HEK293 (cell line): ENCODE results near the gene CREB5.

ENCODE experiments used
- GLIS1 ChIP-seq: fragments of 450-650 bp; formaldehyde crosslinking; IDR thresholded peaks from 2 replicates; pipeline ENCODE4 v1.5.1; 2016; ENCODE audit warnings: missing biosample characterization, missing genetic modification characterization
- KLF9 ChIP-seq: fragments of 450-650 bp; formaldehyde crosslinking; IDR thresholded peaks from 2 replicates; pipeline ENCODE4 v1.5.1; 2016; ENCODE audit warnings: missing biosample characterization, missing genetic modification characterization, low read depth
- MZF1 ChIP-seq: fragments of 450-650 bp; formaldehyde crosslinking; IDR thresholded peaks from 2 replicates; pipeline ENCODE4 v1.5.1; 2017; ENCODE audit warnings: missing biosample characterization, missing genetic modification characterization, borderline replicate concordance
- PRDM6 ChIP-seq: fragments of 450-650 bp; formaldehyde crosslinking; IDR thresholded peaks from 2 replicates; pipeline ENCODE4 v1.5.1; 2017; ENCODE audit warnings: missing biosample characterization, missing genetic modification characterization
- TRIM28 ChIP-seq: IDR thresholded peaks from 2 replicates; pipeline ENCODE4 v1.6.1; 2011; ENCODE audit warnings: low read length, control low read depth, borderline replicate concordance
- YY2 ChIP-seq: fragments of 450-650 bp; formaldehyde crosslinking; IDR thresholded peaks from 2 replicates; pipeline ENCODE4 v1.5.1; 2016; ENCODE audit warnings: missing biosample characterization, missing genetic modification characterization
- ZBTB21 ChIP-seq: fragments of 450-650 bp; formaldehyde crosslinking; IDR thresholded peaks from 2 replicates; pipeline ENCODE4 v1.5.1; 2017; ENCODE audit warnings: missing biosample characterization, missing genetic modification characterization
- ZFHX2 ChIP-seq: fragments of 450-650 bp; formaldehyde crosslinking; conservative IDR thresholded peaks from 2 replicates; pipeline ENCODE4 v1.5.1; 2016; ENCODE audit warnings: missing biosample characterization, missing genetic modification characterization
- ZFP3 ChIP-seq: fragments of 450-650 bp; formaldehyde crosslinking; IDR thresholded peaks from 2 replicates; pipeline ENCODE4 v1.5.1; 2016; ENCODE audit warnings: low read depth, missing biosample characterization, missing genetic modification characterization
- ZNF146 ChIP-seq: fragments of 450-650 bp; formaldehyde crosslinking; IDR thresholded peaks from 2 replicates; pipeline ENCODE4 v1.5.1; 2016; ENCODE audit warnings: missing biosample characterization, missing genetic modification characterization
- ZNF155 ChIP-seq: fragments of 450-650 bp; formaldehyde crosslinking; IDR thresholded peaks from 2 replicates; pipeline ENCODE4 v1.5.1; 2016; ENCODE audit warnings: missing biosample characterization, missing genetic modification characterization
- ZNF157 ChIP-seq: fragments of 450-650 bp; formaldehyde crosslinking; IDR thresholded peaks from 2 replicates; pipeline ENCODE4 v1.5.1; 2016; ENCODE audit warnings: missing biosample characterization, missing genetic modification characterization
- ZNF350 ChIP-seq: fragments of 450-650 bp; formaldehyde crosslinking; IDR thresholded peaks from 2 replicates; pipeline ENCODE4 v1.5.0; 2017; ENCODE audit warnings: missing biosample characterization, mild to moderate bottlenecking, missing genetic modification characterization
- ZNF398 ChIP-seq: fragments of 450-650 bp; formaldehyde crosslinking; IDR thresholded peaks from 2 replicates; pipeline ENCODE4 v1.5.1; 2017; ENCODE audit warnings: missing biosample characterization, missing genetic modification characterization
- ZNF449 ChIP-seq: fragments of 450-650 bp; formaldehyde crosslinking; IDR thresholded peaks from 2 replicates; pipeline ENCODE4 v1.5.1; 2017; ENCODE audit warnings: missing biosample characterization, mild to moderate bottlenecking, missing genetic modification characterization, moderate library complexity
- ZNF473 ChIP-seq: fragments of 450-650 bp; formaldehyde crosslinking; IDR thresholded peaks from 2 replicates; pipeline ENCODE4 v1.5.1; 2017; ENCODE audit warnings: missing biosample characterization, missing genetic modification characterization
- ZNF560 ChIP-seq: fragments of 450-650 bp; formaldehyde crosslinking; IDR thresholded peaks from 2 replicates; pipeline ENCODE4 v1.5.1; 2017; ENCODE audit warnings: missing biosample characterization, missing genetic modification characterization, borderline replicate concordance
- ZNF76 ChIP-seq: fragments of 450-650 bp; formaldehyde crosslinking; IDR thresholded peaks from 2 replicates; pipeline ENCODE4; 2016; ENCODE audit warnings: low read depth, missing biosample characterization, missing genetic modification characterization, borderline replicate concordance
- ZNF843 ChIP-seq: fragments of 450-650 bp; formaldehyde crosslinking; IDR thresholded peaks from 2 replicates; pipeline ENCODE4 v1.5.1; 2016; ENCODE audit warnings: missing biosample characterization, missing genetic modification characterization
- TF ChIP-seq, protein P1 (sequence below): fragments of 450-650 bp; formaldehyde crosslinking; IDR thresholded peaks from 2 replicates; pipeline ENCODE4 v1.5.1; 2016; ENCODE audit warnings: missing biosample characterization, missing genetic modification characterization
- TF ChIP-seq, protein P2 (sequence below): fragments of 450-650 bp; formaldehyde crosslinking; IDR thresholded peaks from 2 replicates; pipeline ENCODE4 v1.5.1; 2017; ENCODE audit warnings: missing biosample characterization, missing genetic modification characterization
- TF ChIP-seq, protein P3 (sequence below): fragments of 450-650 bp; formaldehyde crosslinking; IDR thresholded peaks from 2 replicates; pipeline ENCODE4 v1.5.1; 2016; ENCODE audit warnings: missing biosample characterization, missing genetic modification characterization
- TF ChIP-seq, protein P4 (sequence below): fragments of 450-650 bp; formaldehyde crosslinking; IDR thresholded peaks from 2 replicates; pipeline ENCODE4 v1.5.1; 2017; ENCODE audit warnings: missing biosample characterization, missing genetic modification characterization

CREB5 gene

GRCh38 chr7:28685644-28686417 is 273.5 kb downstream of the CREB5 start (continued):
- no peak; the same call in 1 of the 2 replicates for TF ChIP-seq TRIM28
- TF ChIP-seq ZBTB21 (tag by site-specific recombination): peak; percentile 76
- TF ChIP-seq ZNF146 (tag by site-specific recombination): no peak
- TF ChIP-seq ZFP3 (tag by site-specific recombination): peak; percentile 59; the same call in 1 of the 2 replicates
- TF ChIP-seq, protein P1, sequence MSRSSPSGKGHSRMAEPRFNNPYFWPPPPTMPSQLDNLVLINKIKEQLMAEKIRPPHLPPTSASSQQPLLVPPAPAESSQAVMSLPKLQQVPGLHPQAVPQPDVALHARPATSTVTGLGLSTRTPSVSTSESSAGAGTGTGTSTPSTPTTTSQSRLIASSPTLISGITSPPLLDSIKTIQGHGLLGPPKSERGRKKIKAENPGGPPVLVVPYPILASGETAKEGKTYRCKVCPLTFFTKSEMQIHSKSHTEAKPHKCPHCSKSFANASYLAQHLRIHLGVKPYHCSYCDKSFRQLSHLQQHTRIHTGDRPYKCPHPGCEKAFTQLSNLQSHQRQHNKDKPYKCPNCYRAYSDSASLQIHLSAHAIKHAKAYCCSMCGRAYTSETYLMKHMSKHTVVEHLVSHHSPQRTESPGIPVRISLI (tag by site-specific recombination): peak; percentile 99
- no peak for TF ChIP-seq ZNF560 (tag by site-specific recombination)
- TF ChIP-seq, protein P2, sequence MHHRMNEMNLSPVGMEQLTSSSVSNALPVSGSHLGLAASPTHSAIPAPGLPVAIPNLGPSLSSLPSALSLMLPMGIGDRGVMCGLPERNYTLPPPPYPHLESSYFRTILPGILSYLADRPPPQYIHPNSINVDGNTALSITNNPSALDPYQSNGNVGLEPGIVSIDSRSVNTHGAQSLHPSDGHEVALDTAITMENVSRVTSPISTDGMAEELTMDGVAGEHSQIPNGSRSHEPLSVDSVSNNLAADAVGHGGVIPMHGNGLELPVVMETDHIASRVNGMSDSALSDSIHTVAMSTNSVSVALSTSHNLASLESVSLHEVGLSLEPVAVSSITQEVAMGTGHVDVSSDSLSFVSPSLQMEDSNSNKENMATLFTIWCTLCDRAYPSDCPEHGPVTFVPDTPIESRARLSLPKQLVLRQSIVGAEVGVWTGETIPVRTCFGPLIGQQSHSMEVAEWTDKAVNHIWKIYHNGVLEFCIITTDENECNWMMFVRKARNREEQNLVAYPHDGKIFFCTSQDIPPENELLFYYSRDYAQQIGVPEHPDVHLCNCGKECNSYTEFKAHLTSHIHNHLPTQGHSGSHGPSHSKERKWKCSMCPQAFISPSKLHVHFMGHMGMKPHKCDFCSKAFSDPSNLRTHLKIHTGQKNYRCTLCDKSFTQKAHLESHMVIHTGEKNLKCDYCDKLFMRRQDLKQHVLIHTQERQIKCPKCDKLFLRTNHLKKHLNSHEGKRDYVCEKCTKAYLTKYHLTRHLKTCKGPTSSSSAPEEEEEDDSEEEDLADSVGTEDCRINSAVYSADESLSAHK (tag by site-specific recombination): 0 out of 2 replicates have a peak, but pooled peaks have one; percentile 28
- peak; percentile 51 for TF ChIP-seq GLIS1
- TF ChIP-seq YY2 (tag by site-specific recombination): no peak
- TF ChIP-seq KLF9 (tag by site-specific recombination): no peak
- no peak for TF ChIP-seq ZNF157 (tag by site-specific recombination)
- peak; percentile 68 for TF ChIP-seq ZNF843 (tag by site-specific recombination)
- peak; percentile 72 for TF ChIP-seq ZNF398 (tag by site-specific recombination)
- TF ChIP-seq PRDM6: peak; percentile 88
- TF ChIP-seq, protein P3, sequence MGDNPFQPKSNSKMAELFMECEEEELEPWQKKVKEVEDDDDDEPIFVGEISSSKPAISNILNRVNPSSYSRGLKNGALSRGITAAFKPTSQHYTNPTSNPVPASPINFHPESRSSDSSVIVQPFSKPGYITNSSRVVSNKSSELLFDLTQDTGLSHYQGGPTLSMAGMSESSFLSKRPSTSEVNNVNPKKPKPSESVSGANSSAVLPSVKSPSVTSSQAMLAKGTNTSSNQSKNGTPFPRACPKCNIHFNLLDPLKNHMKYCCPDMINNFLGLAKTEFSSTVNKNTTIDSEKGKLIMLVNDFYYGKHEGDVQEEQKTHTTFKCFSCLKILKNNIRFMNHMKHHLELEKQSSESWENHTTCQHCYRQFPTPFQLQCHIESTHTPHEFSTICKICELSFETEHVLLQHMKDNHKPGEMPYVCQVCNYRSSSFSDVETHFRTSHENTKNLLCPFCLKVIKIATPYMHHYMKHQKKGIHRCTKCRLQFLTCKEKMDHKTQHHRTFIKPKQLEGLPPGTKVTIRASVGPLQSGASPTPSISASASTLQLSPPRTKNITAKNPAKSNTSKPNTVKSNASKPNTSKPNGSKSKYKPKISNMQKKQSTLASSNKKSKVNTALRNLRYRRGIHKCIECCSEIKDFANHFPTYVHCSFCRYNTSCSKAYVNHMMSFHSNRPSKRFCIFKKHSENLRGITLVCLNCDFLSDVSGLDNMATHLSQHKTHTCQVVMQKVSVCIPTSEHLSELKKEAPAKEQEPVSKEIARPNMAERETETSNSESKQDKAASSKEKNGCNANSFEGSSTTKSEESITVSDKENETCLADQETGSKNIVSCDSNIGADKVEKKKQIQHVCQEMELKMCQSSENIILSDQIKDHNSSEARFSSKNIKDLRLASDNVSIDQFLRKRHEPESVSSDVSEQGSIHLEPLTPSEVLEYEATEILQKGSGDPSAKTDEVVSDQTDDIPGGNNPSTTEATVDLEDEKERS: no peak
- TF ChIP-seq, protein P4, sequence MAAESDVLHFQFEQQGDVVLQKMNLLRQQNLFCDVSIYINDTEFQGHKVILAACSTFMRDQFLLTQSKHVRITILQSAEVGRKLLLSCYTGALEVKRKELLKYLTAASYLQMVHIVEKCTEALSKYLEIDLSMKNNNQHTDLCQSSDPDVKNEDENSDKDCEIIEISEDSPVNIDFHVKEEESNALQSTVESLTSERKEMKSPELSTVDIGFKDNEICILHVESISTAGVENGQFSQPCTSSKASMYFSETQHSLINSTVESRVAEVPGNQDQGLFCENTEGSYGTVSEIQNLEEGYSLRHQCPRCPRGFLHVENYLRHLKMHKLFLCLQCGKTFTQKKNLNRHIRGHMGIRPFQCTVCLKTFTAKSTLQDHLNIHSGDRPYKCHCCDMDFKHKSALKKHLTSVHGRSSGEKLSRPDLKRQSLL (tag by site-specific recombination): peak; percentile 89
- TF ChIP-seq ZNF449 (tag by site-specific recombination): peak; percentile 89
- no peak for TF ChIP-seq ZNF155 (tag by site-specific recombination)
- TF ChIP-seq ZNF76 (tag by site-specific recombination): no peak; the same call in 1 of the 2 replicates
- TF ChIP-seq MZF1 (tag by site-specific recombination): peak; percentile 64
- no peak for TF ChIP-seq ZFHX2
- TF ChIP-seq ZNF350 (tag by site-specific recombination): no peak
- TF ChIP-seq ZNF473: no peak
